ENCODE measurements around the gene SLC34A1.

The SLC34A1 gene

GRCh38 chr5:177386542-177386941 is 2.3 kb downstream of the SLC34A1 start:
- DNase-seq = no peak

- DNase-seq = no peak
Observed at GRCh38 chr5:177387405-177387804, 3.2 kb downstream of the SLC34A1 start.

- DNase-seq = no peak
Observed at GRCh38 chr5:177388521-177389052, 4.4 kb downstream of the SLC34A1 start.

- DNase-seq = no peak
Observed at GRCh38 chr5:177389241-177390169, 5.3 kb downstream of the SLC34A1 start.

DNA sequence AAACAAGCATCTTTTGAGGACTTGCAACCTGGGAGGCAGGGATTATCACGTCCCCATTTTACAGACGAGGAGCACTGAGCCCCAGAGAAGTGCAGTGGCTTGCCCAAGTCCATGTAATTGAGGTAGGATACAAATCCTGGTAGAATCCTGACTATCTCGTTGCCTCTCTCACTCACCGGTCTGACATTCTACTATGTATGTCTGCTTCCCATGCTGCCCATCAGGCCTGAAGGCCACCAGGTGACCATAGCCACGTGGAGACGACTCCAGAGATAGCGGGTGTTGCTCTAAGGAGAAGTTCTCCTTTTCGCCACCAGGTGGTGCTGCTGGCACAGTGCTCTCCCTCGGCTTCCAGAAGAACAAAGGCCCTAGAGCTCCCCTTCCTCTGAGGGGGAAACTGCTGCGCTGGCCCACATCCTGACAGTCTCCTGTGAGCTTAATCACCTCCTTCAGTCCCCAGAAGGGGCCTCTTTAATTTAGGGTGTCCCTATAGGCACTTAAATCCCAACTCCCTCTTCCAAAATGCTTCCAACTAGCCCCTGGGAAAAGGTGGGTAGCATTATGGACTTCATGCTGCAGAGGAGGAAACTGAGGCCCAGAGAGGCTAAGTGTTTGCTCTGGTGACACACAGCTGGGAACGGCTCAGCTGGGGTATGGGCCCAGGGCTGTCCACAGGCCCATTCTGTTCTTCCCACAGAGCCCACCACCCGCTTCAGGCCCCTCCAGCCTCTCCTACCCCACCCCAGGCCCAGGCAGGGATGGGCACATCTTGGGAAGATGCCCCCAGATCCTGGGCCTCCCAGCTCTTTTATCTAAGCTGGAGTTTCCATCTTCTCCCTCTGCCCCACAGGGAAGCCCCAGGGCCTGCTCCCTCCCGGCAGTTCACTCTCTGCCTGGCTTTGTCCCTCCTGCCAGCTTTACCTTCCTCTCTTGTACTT is 6.4 kb downstream of the SLC34A1 start:
- DNase-seq = peak in 48 of 51 donors; percentile 7 to 84 (median 57)

DNA sequence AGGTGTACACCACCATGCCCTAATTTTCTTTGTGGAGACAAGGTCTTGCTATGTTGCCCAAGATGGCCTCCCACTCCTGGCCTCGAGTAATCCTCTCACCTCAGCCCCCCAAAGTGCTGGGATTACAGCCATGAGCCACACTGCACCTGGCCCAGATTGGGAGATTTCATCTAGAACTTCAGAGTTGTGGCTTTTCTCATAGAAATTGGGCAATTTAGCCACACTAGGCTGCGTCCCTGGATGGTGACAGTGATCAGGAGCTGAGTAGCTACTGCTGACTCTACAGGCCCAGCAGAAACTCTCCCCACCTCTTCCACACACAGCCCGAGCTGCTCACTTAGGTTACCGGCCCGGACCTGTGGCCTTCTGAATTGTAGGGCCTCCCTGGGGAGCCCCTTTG is 8.5 kb downstream of the SLC34A1 start:
- no peak for DNase-seq

DNA sequence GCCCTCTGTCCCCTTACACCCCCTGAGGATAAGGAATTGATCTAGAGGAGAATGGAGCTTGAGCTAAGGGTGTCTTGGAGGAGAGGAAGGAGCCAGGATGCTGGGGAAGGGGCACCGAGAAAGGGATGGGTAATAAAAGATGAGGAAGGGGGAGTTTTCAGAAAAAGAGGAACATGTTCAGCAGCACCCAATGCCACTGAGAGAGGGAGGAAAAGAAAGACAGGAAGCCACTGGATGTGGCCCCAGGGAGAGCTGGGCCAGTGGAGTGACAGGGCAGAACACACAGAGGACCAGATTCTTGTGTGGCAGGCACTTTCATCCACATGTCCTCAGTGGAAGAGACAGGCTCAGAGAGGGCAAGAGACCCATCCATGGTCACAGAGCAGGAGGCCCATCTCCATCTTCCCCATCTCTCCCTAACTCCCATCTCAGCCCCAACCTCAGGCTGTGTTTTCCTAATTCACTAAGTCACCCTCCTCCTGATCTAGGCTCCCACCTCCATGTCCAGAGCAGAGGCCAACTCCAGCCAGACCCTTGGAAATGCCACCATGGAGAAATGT is 9.1 kb downstream of the SLC34A1 start:
- no peak for DNase-seq

DNA sequence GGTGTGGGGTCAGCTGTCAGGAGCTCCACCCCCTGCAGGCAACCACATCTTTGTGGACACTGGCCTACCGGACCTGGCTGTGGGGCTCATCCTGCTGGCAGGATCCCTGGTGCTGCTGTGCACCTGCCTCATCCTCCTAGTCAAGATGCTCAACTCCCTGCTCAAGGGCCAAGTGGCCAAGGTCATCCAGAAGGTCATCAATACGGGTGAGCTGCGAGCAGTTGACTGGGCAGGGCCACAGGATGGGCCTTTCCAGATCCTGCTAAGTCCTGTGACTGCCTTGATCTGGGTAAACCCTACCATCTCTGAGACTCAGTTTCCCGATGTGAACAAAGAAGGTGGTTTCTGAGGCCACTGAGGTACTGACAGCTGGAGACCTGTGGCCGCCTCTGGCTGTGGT is 9.8 kb downstream of the SLC34A1 start:
- no peak for DNase-seq

DNA sequence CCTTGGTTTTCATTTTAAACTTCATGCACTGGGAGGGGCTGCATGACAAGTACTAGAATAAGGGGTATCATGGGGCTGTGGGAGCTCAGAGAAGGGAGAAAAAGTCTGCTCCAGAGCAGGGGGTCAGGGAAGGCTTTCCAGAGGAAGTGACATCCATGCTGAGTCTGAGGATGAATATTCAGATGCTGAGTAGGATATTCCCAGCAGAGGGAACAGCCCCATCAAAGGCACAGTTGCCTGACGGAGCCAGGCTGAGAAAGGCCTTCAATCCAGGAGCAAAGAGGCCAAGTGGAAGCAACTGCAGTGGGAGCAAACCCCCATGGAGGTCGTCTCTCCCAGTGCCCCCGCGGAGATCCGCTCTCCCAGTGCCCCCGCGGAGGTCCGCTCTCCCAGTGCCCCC is 11.8 kb downstream of the SLC34A1 start:
- DNase-seq = no peak

DNA sequence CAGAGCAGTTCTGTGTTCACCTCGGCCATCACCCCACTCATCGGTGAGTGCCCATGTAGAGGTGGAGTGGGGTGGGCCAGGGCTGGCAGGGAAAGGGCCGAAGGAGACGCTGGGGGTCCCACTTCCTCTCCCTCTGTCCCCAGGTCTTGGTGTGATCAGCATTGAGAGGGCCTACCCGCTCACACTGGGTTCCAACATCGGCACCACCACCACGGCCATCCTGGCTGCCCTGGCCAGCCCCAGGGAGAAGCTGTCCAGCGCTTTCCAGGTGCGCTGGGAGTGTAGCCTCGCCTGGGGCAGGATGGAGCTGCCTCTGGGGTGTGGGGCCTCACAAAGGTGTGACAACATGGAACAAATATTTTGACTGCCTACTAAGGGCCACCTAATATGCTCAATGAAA is 12.6 kb downstream of the SLC34A1 start:
- no peak for DNase-seq

GRCh38 chr5:177397875-177398390 is 13.7 kb downstream of the SLC34A1 start:
- DNase-seq = no peak

DNA sequence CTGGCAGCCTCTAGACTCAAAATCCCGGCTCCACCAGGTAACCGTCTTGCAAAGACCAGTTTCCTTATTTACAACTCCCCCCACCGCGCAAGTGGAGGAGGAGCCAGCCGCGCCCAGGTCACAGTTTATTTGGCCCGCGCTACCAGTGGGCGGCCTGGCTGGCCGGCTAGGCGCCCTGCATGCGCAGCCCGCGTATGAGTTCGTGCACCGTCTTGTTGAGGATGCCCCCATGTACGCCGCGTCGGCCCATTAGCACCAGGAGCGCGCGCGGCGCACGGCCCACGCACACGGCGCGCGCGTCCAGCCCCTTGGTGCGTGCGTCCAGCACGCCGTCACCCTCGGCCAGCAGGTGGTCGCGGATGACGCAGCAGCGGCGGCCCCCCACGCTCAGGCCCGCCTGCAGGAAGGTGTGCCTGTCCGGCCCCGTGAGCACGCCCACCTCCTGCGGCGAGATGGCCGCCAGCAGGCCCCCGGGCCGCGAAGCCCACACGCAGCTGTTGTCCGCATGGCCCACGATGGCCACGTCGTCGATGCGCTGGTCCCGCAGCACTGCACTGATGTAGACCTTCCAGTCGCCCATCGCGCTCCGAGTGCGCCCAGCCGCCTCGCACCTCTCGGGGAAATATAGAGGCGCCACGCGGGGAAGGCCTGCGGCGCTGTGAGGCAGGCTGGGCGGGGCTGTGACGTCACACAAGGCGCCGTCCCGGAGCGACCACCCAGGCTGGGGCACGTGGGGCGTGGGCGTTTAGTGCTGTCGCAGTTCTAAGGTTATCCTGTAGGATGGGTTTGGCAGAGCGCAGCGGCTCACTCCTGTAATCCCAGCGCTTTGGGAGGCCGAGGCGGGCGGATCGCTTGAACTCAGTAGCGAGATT is 16.0 kb downstream of the SLC34A1 start, which contains the start of gene PFN3:
Gene PFN3, minus strand, starts transcription at position 665 of the 872 bp plus-strand sequence. Its CDS starts 85 bp downstream, at position 580.
- DNase-seq = no peak

DNA sequence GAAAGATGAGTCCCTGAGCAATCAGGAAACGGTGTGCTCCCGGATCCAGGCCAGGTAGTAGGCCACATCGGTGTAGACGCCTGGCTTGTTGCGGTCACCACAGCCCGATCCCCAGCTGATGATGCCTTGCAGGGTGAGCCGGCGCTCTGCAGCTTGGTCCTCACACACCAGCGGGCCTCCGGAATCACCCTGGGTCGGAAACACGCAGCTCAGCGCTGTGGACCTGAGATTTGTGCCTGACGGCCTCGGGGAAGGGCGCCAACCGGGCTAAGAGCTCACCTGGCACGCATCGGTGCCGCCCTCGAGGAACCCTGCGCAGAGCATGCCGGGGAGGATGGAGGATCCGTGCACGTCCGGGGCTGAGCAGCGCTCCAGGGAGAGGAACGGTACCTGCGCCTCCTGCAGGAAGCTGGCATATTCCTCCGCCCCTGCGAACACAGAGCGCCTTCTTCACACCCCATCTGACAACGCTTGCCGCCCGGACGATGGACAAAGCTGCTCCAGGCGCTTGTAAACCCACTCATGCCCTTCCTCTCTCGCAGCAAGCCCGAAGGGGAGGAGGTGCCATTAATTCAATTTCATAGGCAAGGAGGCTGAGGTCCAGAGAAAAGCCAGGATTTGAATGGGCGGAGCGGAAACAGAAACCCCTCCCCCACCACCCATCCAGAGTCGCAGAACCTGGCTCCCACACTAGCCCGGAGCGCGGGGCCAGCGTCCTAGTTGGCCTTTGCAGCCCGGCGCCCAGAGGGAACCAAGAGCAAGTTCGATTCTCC is 18.2 kb downstream of the SLC34A1 start:
- peak in 13 of 51 donors; percentile 9 to 72 (median 31) for DNase-seq

GRCh38 chr5:177403102-177403791 is 19.0 kb downstream of the SLC34A1 start:
- DNase-seq = peak in 2 of 51 donors; percentile 53 to 64

DNA sequence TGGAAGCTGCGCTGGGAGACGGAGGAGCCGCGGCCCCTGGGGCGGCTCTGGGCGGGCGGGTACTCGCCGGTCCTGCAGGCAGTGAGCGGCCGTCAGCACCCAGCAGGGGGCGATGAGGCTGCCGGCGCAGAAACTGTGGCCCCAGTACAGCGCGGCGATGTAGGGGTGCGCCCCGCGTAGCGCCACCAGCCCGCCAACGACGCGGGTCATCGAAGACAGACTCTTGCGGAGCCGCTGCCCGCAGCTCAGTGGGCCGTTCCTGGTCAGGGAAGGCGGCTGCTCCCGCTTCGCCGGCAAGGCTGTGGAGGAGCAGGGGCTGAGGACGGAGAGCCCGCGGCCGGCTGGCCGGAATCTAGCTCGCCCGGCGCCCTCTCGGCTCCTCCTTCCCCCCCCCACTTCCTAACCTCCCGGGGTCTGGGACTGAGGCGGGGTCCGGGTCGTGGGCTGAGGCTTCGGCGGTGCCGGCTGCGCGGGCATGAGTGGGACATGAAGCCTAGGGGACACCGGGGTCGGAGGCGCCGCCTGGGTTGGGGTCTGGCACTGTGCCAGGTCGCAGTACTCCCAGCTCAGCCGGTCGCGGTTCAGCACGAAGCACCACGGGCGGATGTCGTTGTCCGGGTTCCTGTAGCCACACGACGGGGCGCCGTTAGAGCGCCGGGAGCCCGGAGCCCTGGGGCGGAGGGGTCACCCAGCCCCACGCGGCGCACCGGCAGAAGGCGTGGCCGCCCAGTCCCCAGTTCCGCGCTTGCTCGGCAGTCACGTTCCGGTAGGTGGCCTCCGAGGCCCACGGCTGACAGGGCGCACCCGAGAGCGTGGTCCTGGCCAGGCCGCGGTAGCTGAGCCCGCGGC is 19.8 kb downstream of the SLC34A1 start:
- peak in 44 of 51 donors; percentile 10 to 78 (median 50) for DNase-seq

- DNase-seq = no peak
Observed at GRCh38 chr5:177404641-177405179, 20.5 kb downstream of the SLC34A1 start.

DNA sequence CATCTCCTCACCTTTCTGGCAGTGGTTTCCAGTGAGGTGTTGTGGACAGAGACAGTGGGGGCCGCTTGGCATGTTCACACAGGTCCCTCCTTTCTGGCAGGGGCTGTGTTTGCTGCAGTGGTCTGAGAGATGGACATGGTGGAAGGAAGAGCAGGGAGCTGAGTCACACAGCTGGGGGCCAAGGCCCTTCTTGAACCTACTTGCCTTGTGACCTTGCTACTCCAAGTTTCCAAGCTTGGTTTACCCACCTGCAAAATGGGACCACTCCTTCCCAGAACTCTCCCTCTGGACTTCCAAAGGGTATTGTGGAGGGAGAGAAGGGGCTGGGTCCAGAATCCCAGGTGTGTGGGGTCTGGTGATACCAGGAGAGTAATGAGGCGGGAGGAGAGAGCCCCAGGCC is 21.1 kb downstream of the SLC34A1 start:
- no peak for DNase-seq

All from hypothalamus (tissue), 51 donors.